ENCODE data around the gene GLMP.

Gene GLMP

GRCh38 chr1:156289857-156290256 lies 5.6 kb downstream of the GLMP start:
- FAIRE-seq (no peak), DNase-seq (ENCODE audit: low spot score) (no peak)

GRCh38 chr1:156286061-156286460 lies 9.4 kb downstream of the GLMP start:
- FAIRE-seq (no peak), DNase-seq (ENCODE audit: low spot score) (no peak)

- no peak for FAIRE-seq
These were observed 10.0 kb downstream of the GLMP start for GRCh38 chr1:156285437-156285836.

GRCh38 chr1:156284757-156285156 lies 10.7 kb downstream of the GLMP start:
- FAIRE-seq, result no peak

More at GRCh38 chr1:156285437-156285836, 10.0 kb downstream of the GLMP start:
- DNase-seq (ENCODE audit: low spot score), result no peak

GRCh38 chr1:156284112-156284511 lies 11.4 kb downstream of the GLMP start, which contains the start of gene TMEM79:
Gene TMEM79 (plus strand): TSS chr1:156284325. CDS start chr1:156285227, 902 bp downstream.
- FAIRE-seq (no peak), DNase-seq (ENCODE audit: low spot score) (no peak)

More at GRCh38 chr1:156284757-156285156, 10.7 kb downstream of the GLMP start:
- no peak for DNase-seq (ENCODE audit: low spot score)

- no peak for FAIRE-seq
- DNase-seq (ENCODE audit: low spot score), result no peak
These were observed 12.0 kb downstream of the GLMP start for GRCh38 chr1:156283521-156283920.

GRCh38 chr1:156282479-156283222 lies 12.8 kb downstream of the GLMP start, which contains the start of gene SMG5:
Gene SMG5 (minus strand): TSS chr1:156282825. CDS start chr1:156282680, 145 bp downstream.
- FAIRE-seq, result peak; percentile 71
- peak; percentile 93 for DNase-seq (ENCODE audit: low spot score)

- FAIRE-seq, result no peak
- peak; percentile 38 for DNase-seq (ENCODE audit: low spot score)
These were observed 13.6 kb downstream of the GLMP start for GRCh38 chr1:156281693-156282478.

- no peak for FAIRE-seq
These were observed 14.2 kb downstream of the GLMP start for GRCh38 chr1:156281281-156281680.

GRCh38 chr1:156279837-156280236 lies 15.6 kb downstream of the GLMP start:
- FAIRE-seq (no peak), DNase-seq (ENCODE audit: low spot score) (no peak)

More at GRCh38 chr1:156281281-156281680, 14.2 kb downstream of the GLMP start:
- peak; percentile 20 for DNase-seq (ENCODE audit: low spot score)

- DNase-seq (ENCODE audit: low spot score) (no peak), FAIRE-seq (no peak)
These were observed 18.5 kb downstream of the GLMP start for GRCh38 chr1:156276966-156277381.

- FAIRE-seq (no peak), DNase-seq (ENCODE audit: low spot score) (no peak)
These were observed 18.9 kb downstream of the GLMP start for GRCh38 chr1:156276532-156276931.

- FAIRE-seq (no peak), DNase-seq (ENCODE audit: low spot score) (no peak)
These were observed 25.2 kb downstream of the GLMP start for GRCh38 chr1:156270314-156270713.

GRCh38 chr1:156268336-156268735 lies 27.1 kb downstream of the GLMP start:
- DNase-seq (ENCODE audit: low spot score) (no peak), FAIRE-seq (no peak)

GRCh38 chr1:156266051-156266450 lies 29.4 kb downstream of the GLMP start:
- DNase-seq (ENCODE audit: low spot score), result no peak
- no peak for FAIRE-seq

- FAIRE-seq (no peak), DNase-seq (ENCODE audit: low spot score) (no peak)
These were observed 32.2 kb downstream of the GLMP start for GRCh38 chr1:156263288-156263655.

GRCh38 chr1:156262461-156263287 lies 32.8 kb downstream of the GLMP start:
- FAIRE-seq (peak; percentile 81), DNase-seq (ENCODE audit: low spot score) (peak; percentile 74)

GRCh38 chr1:156260896-156261295 lies 34.6 kb downstream of the GLMP start:
- DNase-seq (ENCODE audit: low spot score) (no peak), FAIRE-seq (no peak)

GRCh38 chr1:156259805-156260204 lies 35.7 kb downstream of the GLMP start:
- FAIRE-seq (no peak), DNase-seq (ENCODE audit: low spot score) (no peak)

GRCh38 chr1:156258859-156259258 lies 36.6 kb downstream of the GLMP start:
- no peak for FAIRE-seq

GRCh38 chr1:156257711-156258110 lies 37.8 kb downstream of the GLMP start:
- no peak for DNase-seq (ENCODE audit: low spot score)
- no peak for FAIRE-seq

More at GRCh38 chr1:156258859-156259258, 36.6 kb downstream of the GLMP start:
- DNase-seq (ENCODE audit: low spot score), result no peak
